Retinal pigment epithelial cell (primary cell): Measurements from ENCODE around the gene DCBLD1.

Experiments
- DNase-seq: peaks from one replicate; pipeline ENCODE4 v3.0.0-alpha.2; 2010; ENCODE audit warnings: low read depth
- H3K4me3 ChIP-seq: 2 replicates; pipeline ENCODE4 v1.5.1; 2011; ENCODE audit warnings: mild to moderate bottlenecking, low read length, control low read depth, moderate library complexity
- TF ChIP-seq, protein P1 (sequence below): conservative IDR thresholded peaks from 2 replicates; pipeline ENCODE4 v1.5.1; 2011; ENCODE audit warnings: low read depth, low read length, control low read depth, inconsistent platforms

Gene DCBLD1

DNA sequence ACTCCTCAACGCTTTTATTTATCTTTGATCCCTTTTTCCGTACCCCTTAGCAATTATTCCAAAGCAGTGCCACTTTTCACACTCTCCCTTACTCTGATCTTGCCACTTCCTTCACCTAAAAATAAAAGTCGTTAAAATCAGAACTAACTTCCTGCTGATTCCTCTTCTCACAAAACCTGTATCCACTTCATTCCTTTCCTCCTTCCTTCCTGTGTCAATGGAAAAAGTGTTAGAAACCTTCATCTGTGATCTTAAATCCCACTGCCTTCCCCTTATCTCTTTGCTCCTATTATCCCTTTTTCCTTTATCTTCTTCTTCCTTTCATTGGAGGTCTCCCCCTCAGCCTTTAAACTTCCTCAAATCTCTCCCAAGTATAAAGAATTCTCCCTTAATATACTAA is 70.7 kb downstream of the DCBLD1 start:
- TF ChIP-seq, protein P1, sequence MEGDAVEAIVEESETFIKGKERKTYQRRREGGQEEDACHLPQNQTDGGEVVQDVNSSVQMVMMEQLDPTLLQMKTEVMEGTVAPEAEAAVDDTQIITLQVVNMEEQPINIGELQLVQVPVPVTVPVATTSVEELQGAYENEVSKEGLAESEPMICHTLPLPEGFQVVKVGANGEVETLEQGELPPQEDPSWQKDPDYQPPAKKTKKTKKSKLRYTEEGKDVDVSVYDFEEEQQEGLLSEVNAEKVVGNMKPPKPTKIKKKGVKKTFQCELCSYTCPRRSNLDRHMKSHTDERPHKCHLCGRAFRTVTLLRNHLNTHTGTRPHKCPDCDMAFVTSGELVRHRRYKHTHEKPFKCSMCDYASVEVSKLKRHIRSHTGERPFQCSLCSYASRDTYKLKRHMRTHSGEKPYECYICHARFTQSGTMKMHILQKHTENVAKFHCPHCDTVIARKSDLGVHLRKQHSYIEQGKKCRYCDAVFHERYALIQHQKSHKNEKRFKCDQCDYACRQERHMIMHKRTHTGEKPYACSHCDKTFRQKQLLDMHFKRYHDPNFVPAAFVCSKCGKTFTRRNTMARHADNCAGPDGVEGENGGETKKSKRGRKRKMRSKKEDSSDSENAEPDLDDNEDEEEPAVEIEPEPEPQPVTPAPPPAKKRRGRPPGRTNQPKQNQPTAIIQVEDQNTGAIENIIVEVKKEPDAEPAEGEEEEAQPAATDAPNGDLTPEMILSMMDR = no peak
- no peak overlapping the region for H3K4me3 ChIP-seq
- no peak for DNase-seq

DNA sequence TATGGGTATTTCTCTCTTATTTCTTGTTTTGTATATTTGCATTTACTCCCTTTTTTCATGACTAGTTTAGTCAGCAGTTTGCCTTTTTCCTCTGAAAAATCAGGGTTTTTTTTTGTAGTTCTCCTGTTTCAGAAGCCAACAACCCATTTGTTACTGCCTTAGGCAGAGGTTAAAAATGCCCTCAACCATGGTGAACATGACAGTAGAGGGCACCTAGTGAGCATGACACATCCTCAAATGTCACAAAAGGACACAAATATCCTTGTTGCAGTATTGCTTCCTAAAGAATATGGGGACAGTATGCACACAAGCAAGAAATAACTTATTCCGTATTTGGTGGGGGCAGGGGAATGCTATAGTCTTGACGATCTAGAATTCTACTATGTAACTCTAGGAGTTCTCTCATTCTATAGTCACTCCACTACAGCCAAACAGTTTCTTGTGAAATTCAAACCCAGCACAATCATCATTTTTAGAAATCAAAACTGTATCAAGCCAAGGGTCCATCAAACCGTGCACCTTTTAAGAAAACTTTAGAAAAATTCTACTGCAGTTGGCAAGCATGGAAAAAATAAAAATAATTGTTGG is 72.9 kb downstream of the DCBLD1 start:
- no peak for DNase-seq
- TF ChIP-seq, protein P1 = no peak

DNA sequence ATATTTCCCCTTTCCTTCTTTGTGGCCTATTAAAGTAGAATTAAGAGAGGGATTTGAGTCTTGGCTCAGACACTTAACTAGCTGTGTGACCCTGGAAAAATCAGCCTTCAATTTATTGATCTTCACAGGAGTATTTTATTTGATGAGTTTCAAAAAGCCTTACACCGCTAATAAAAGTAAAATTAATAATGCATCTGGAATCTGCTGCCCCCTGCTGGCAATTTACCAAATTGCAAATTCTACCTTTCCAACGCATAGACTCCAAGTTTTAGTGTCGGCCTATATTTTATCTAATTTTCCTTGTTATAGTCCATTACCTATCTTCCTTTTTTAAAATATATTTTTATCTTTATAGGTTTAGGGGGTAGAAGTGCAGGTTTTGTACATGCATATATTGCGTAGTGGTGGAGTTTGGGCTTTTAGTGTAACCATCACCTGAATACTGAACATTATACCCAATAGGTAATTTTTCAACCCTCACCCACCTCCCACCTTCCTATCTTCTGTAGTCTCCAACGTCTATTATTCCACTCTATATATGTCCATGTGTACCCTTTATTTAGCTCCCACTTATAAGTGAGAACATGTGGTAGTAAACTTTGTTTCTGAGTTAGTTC is 73.5 kb downstream of the DCBLD1 start:
- DNase-seq = no peak
- TF ChIP-seq, protein P1 = peak; percentile 68
- H3K4me3 ChIP-seq = no peak overlapping the region

More for the DNA sequence above, 72.9 kb downstream of the DCBLD1 start:
- H3K4me3 ChIP-seq = no peak overlapping the region

DNA sequence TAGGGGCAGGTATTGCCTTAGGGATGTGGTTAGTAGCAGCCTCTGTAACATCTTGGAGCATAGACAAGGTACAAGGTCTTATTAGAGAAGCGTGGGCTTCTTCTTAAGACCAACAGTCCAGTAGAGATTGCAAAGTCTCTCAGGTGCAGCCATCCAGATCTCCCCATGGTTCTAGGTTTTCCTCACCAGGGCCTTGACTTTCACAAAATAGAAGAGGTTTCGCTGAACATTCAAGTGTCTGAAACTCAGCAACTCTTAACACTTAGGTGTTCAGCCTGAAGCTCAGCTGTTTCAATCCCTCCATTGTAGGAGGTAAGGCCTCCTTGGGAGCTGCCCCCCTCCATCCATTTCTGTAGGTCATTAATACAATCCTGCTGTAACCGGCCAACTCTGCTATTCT is 75.5 kb downstream of the DCBLD1 start:
- no peak for DNase-seq
- TF ChIP-seq, protein P1 = no peak
- H3K4me3 ChIP-seq = no peak overlapping the region

DNA sequence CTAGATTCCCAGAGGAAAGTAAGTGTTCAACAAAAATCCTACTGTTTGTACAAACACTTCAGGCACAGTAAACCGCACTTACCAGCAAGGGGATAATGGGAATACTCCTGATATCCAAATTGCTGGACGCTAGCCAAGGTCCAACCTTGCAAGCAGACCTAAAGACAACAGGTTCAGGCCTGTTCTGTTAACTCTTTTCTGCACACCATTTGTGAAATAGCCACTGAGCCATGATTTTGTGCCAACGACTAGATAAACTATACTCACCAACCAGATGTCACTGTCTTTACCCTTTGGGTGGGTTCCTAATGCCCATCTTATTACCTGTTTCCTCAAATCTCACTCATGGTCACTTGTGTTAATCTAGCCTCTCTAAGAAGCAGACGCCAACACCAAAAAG is 76.3 kb downstream of the DCBLD1 start:
- TF ChIP-seq, protein P1 = no peak
- H3K4me3 ChIP-seq = no peak overlapping the region
- no peak for DNase-seq

DNA sequence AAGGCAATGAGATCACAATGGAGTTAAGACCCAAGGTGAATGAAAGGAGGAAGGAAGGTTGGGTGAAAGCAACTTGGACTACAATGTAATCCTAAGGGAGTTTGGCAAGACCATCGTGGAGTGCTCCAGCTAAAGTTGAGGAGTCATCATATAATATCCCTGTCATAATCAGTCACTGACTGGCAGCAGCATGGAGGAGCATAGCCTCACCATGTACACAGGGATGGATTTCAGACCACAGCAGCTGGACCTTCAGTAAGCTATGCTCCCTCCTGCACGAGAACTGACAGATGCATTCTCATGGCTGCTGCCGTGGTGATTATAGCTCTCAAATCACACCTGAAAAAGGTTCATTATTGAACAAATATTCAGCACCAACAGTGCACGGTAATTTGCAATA is 76.8 kb downstream of the DCBLD1 start:
- no peak for DNase-seq
- H3K4me3 ChIP-seq = no peak overlapping the region
- TF ChIP-seq, protein P1 = no peak

DNA sequence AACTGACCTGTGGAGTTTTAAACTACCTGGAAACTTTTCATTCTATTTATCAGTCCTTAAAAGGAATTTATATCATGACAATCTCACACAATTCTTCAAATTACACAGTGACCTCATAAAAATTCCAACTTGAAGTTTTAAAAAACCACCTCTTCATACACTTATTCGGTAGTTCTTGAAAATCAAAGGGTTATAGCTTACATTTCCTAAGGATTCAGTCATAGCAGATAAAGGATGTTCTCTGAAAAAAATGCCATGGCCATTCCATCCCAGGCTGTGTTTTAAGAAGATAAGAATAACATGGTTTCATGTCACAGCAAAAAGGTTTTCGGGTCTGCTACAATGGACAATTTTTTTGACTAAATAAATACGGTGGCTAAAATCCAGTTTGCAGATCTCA is 78.7 kb downstream of the DCBLD1 start:
- no peak overlapping the region for H3K4me3 ChIP-seq
- TF ChIP-seq, protein P1 = no peak
- no peak for DNase-seq
